GM04504 (cell line): ENCODE measurements around the gene GPR35.

Experiments used
- DNase-seq: peaks from one replicate; pipeline ENCODE4 v3.0.0-alpha.2; 2012; ENCODE audit warnings: low read depth

GPR35 gene

GRCh38 chr2:240624950-240625621, at the start of gene GPR35:
TSS of gene GPR35 (plus strand) at chr2:240625480. CDS start at chr2:240629953, 4,473 bp downstream.
- DNase-seq, result peak; percentile 55

- DNase-seq, result no peak
Measured at GRCh38 chr2:240576036-240576435, 49.2 kb upstream of the GPR35 start.

GRCh38 chr2:240576436-240577205, 48.7 kb upstream of the GPR35 start:
- DNase-seq, result no peak

GRCh38 chr2:240577281-240578109, 47.8 kb upstream of the GPR35 start:
- DNase-seq, result no peak

DNA sequence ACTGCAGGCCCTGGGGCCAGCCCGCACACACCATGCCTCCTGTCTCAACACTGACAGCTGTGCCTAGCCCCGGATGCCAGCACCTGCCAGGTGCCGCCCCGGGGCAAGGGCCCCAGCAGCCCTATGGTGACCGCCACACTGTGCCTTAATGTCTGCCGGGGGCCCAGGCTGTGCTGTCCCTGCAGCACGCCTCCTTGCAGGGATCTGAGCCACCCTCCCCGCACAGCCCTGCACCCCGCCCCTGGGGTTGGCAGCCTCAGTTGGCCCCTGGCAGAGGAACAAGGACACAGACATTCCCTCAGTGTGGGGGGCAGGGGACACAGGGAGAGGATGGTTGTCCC, 47.2 kb upstream of the GPR35 start:
- no peak for DNase-seq

- DNase-seq, result no peak
Measured at GRCh38 chr2:240578488-240578887, 46.8 kb upstream of the GPR35 start.

DNA sequence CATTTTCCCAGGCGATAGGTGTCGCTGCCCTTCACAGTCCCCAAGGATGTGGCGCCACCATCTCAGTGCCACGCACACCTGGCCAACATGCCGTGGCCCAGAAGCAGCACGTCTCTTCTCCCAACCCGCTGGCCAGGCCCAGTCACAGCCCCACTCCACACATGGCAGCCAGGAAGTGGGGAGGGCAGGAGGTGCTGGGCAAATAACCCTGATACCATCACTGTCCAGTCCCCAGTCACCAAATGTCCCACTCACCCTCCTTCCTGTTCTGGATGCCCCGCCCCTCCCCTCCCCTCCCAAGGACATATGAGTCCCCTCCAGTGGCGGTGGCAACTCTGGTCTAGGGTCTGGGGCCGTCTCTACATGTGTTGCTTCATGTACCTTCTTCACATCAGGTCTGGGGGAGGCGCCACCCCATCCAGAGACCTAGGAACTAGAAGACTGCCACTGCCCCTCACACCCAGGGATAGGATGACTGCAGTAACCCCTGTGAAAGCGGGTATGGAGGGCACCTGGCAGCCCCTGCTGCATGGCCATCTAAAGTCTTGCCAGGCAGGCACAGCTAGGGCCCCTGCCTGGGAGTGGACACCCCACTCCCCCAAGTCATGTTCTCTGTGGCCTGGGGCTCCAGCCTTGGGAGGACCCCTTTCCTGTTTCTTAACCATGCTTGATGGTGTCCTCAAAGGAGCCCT, 46.1 kb upstream of the GPR35 start:
- DNase-seq, result no peak

GRCh38 chr2:240579771-240580614, 45.3 kb upstream of the GPR35 start:
- DNase-seq, result peak; percentile 91

DNA sequence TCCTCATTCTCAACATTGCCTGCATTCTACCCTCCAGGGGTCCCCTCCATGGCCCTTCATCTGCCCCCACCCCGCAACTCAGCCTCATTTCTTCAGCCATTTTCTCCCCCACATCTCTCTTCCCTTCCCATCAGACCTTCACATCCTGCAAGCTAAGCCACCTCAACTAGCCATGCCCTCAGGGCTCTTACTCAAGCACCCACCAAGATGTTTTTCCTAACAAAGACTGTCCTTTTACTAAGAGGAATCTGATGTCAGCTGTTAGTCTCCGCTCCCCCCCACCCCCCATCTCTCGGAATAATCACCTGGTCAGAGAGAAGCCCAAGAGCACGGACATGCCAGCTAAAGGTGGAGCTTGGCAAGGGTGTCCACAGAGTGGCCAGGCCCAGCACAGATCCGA, 43.5 kb upstream of the GPR35 start:
- DNase-seq, result no peak

GRCh38 chr2:240582781-240583180, 42.5 kb upstream of the GPR35 start:
- no peak for DNase-seq

- DNase-seq, result no peak
Measured at GRCh38 chr2:240583774-240584173, 41.5 kb upstream of the GPR35 start.

DNA sequence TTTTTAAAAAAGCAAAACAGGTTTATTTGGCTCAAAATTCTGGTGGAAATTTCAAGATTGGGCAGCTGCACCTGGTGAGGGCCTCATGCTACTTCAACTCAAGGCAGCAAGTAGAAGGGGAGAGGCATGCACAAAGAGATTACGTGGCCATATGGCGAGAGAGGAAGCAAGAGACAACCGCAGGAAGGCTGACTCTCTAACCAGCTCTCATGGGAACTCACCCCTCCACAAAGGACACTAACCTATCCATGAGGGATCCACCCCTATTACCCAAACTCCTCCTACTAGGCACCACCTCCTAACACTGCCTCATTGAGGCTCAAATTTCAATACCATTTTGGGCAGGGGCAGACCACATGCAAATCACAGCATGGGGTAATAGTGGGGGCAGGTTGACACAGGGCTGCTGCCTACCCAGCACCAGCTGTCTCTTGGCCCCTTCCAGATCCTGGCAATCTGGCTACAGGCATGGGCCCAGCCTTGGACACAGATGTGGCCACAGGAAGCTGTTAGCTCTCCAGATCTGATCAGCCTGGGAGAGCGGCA, 40.7 kb upstream of the GPR35 start:
- DNase-seq, result no peak

GRCh38 chr2:240585101-240585500, 40.2 kb upstream of the GPR35 start:
- DNase-seq, result no peak

- DNase-seq, result no peak
Measured at GRCh38 chr2:240585681-240586197, 39.5 kb upstream of the GPR35 start.

DNA sequence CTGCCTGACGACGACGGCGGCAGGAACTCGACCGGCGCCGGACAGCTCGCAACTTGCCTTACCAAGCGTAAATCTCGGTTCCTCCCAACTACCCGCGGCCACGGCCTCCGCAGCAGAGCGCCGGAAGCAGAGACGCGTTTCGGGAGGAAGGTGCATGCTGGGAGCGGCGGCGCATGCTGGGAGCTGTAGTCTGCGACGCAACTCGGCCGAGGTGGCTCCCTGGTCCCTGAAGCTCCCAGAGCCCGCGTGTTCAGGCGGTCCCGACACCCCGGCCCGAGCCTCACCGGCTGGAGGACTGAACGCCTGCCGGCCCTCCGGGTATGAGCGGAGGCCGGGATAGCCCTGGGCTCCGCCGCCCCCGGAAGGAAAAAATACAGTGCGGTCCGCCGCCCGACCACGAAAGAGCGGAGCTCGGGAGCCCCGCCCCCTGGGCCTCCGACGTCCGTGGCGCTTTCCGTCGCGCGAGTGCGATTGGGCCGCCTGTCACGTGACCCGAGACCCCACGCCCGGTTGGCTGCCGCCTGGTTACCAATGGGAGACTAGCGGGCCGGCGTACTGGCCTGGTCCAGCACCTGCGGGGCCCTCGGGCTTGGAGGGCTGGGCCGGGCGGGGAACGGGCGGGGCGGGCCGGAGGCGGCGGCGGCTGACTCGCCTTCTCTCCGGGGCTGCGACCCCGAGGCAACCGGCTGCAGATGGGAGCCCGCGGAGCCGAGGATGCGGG, 38.9 kb upstream of the GPR35 start, which contains the start of gene CAPN10:
Gene CAPN10 (plus strand): TSS at position 537 of the 721 bp plus-strand sequence. CDS start 178 bp downstream, at position 715.
- peak; percentile 89 for DNase-seq

DNA sequence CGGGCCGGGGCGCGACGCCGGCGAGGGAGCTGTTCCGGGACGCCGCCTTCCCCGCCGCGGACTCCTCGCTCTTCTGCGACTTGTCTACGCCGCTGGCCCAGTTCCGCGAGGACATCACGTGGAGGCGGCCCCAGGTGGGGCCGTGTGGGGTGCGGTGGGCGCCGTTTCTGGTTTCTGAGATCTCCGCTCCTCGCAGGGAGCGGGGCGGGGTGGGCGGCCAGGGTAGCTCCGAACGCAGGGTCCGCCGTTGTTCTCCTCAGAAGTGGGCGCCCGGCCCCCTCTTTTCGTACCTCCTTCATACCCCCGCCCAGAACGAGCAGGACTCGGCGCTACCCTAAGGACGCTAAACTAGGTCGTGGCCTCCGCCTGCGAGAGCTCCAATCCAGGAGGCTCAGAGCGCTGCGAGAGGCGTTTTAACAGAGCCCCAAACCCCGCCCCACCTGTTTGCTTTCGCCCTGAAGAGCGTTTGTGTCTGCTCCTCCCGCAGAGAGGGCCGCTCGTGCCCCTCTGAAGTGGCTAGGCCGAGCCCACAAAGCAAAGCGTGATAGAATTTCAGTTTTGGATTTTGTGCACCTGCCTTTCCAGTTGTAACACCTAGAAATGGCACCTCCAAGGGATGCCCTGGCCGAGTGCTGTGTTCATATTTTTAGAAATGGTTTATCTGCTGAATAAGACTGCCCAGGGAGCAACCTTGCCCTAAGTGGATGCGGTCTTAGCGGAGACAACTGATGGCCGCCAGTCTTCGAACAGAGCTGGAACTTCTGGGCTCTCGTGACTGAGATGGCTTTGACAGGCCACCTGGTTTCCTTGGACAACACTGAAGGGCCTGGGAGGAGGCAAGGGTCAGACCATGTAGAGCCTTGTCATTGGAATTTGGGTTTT, 38.1 kb upstream of the GPR35 start:
- no peak for DNase-seq

GRCh38 chr2:240588006-240588655, 37.1 kb upstream of the GPR35 start:
- no peak for DNase-seq

DNA sequence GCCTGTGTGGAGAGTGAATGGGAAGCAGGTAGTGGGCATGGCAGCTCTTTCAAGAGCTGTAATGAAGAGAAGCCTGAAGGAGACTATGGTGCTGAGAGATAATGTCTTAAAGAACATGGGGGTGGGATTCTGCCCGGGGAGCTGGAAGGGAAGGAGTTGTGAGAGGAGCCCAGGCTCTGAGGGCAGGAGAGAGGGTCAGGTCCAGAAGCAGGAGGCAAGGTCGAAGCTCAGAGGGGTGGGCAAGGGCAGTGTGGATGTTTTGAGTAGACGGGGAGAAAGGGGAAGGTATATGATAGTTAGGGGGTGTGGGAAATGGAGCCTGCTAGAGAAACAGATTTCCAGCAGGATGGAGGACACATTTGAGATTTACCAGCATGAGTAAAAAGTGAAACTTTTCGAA, 36.6 kb upstream of the GPR35 start:
- no peak for DNase-seq
